Mononuclear cell (primary cell): Measurements from ENCODE around the gene LRIG2. TPM values are rescaled to one million over a fixed set of nuclear protein-coding genes. Genes with fewer than 3 reads are reported as not detected.
"Not testable (repeated sequence)": the region's sequence is repeated elsewhere in the genome, so short reads cannot be mapped to it uniquely, and the experiment has no call there.

ENCODE experiments used
- H3K27me3 ChIP-seq: 2 replicates; pipeline ENCODE4 v1.6.0; 2011; ENCODE audit warnings: low read length, control low read depth; ENCODE audit not compliant: insufficient read depth
- H3K4me1 ChIP-seq: 2 replicates; pipeline ENCODE4 v1.5.1; 2011; ENCODE audit warnings: mild to moderate bottlenecking, low read length, control low read depth; ENCODE audit not compliant: insufficient read depth
- H3K4me3 ChIP-seq: 2 replicates; pipeline ENCODE4 v1.5.1; 2011; ENCODE audit warnings: mild to moderate bottlenecking, low read length, moderate library complexity
- H3K9me3 ChIP-seq: 2 replicates; pipeline ENCODE4 v1.5.1; 2011; ENCODE audit warnings: low read depth, mild to moderate bottlenecking, control low read depth, low read length
- total RNA-seq: library from RNA; depleted of rRNA; stranded (reverse); fragments of >200 nt; gene quantifications from one replicate; pipeline ENCODE4 v1.2.3, GENCODE V29; 2012

Gene LRIG2
- total RNA-seq, 1 donor, result 14.3 TPM

GRCh38 chr1:113048064-113048463 lies 24.9 kb upstream of the LRIG2 start:
- Histone ChIP-seq H3K4me1 (peaks cover 37% of the 10 kb centered on the region), H3K27me3 (no peaks in the 10 kb centered on the region), H3K4me3 (no peak overlapping the region), H3K9me3 (no peaks in the 10 kb centered on the region)

DNA sequence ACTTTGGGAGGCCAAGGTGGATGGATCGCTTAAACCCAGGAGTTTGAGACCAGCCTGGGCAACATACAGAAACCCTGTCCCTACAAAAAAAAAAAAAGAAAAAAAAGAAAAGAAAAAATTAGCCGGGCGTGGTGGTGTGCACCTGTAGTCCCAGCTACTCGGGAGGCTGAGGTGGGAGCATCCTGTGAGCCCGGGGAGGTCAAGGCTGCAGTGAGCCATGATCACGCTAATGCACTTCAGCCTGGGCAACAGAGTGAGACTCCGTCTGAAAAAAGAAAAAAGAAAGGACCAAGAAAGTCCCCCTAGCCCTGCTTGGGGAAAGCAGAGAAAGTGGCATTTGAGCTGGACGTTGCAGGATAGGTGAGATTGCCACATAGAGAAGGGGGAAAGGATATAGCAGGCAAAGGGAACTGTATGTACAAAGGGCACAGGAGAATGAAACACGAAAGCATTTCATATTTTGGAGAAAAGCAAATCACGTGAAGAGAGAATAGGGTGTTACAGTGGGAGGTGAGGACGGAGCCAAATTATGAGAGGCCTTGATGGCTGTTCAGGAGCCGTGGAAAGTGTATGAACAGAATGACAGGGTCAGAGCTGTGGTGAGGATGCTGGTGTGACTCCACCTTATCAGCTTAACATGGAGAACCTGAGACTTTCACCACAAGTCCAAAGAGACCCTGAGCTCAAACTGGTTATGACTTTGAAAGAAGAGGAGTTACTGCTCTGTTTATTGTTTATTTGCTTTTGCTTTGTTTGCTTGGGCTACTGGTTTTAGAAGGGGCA lies 19.5 kb upstream of the LRIG2 start:
- Histone ChIP-seq H3K4me3 (no peak overlapping the region), H3K27me3 (no peaks in the 10 kb centered on the region), H3K9me3 (no peaks in the 10 kb centered on the region), H3K4me1 (peaks cover 6% of the 10 kb centered on the region)

DNA sequence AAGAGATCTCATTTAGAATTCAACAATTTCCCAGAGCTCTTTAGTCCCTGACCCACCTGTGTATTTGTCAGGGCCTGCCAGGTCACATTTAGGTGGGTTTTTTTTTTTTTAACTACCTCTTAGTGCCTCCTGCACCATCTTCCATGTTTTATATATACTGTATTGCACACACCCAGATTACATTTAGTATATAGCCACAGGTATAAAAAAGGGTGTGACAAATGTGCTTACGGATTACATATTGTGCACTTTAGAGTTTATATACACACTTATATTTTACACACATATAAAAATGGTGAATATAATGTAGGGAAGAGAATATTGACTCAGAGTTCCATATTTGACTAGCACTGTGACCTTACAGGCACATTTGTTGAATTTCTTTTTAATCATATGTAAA lies 17.4 kb upstream of the LRIG2 start:
- Histone ChIP-seq H3K4me3 (no peak overlapping the region), H3K27me3 (no peaks in the 10 kb centered on the region), H3K9me3 (no peaks in the 10 kb centered on the region), H3K4me1 (peaks cover 6% of the 10 kb centered on the region)

GRCh38 chr1:113057006-113057405 lies 16.0 kb upstream of the LRIG2 start:
- no peaks in the 10 kb centered on the region for H3K27me3 ChIP-seq
- H3K4me1 ChIP-seq, result peaks cover 6% of the 10 kb centered on the region
- no peaks in the 10 kb centered on the region for H3K9me3 ChIP-seq
- H3K4me3 ChIP-seq, result no peak overlapping the region

GRCh38 chr1:113058941-113059706 lies 13.9 kb upstream of the LRIG2 start:
- Histone ChIP-seq H3K4me1 (peaks cover 6% of the 10 kb centered on the region), H3K27me3 (no peaks in the 10 kb centered on the region), H3K9me3 (no peaks in the 10 kb centered on the region), H3K4me3 (no peak overlapping the region)

DNA sequence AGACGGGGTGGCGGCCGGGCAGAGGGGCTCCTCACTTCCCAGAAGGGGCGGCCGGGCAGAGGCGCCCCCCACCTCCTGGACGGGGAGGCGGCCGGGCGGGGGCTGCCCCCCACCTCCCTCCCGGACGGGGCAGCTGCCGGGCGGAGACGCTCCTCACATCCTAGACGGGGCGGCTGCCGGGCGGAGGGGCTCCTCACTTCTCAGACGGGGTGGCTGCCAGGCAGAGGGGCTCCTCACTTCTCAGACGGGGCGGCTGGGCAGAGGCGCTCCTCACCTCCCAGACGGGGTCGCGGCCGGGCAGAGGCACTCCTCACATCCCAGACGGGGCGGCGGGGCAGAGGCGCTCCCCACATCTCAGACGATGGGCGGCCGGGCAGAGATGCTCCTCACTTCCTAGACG lies 9.5 kb upstream of the LRIG2 start:
- H3K27me3 ChIP-seq, H3K9me3 ChIP-seq, H3K4me1 ChIP-seq, H3K4me3 ChIP-seq: not testable (repeated sequence)

GRCh38 chr1:113072141-113072756 lies 749 bp upstream of the LRIG2 start:
- H3K9me3 ChIP-seq, result no peaks in the 10 kb centered on the region
- peaks cover 28% of the 10 kb centered on the region for H3K4me1 ChIP-seq
- peak overlapping the region; percentile 78 for H3K4me3 ChIP-seq
- H3K27me3 ChIP-seq, result no peaks in the 10 kb centered on the region

DNA sequence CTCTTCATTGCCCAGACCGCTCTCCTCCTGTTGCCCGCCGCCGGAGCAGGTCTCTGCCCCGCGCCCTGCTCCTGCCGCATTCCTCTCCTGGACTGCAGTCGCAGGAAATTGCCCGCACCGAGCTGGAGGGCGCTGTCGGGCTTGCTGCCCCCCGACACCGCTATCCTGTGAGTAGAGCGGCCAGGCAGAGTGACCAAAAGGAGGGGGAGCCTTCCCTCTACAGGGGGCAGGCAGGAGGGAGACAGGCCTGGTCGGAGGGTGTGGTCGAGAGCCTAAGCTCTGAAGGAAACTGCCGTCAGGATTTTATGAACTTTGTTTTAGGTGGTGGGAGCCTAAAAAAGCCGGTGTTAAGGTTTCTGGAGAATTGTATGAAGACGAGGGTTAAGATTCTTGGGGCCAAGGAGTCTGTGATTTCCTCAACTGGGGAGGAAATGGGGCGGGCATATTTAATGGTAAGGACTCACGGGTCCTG lies 517 bp downstream of the LRIG2 start:
- H3K4me3 ChIP-seq, result peak overlapping the region; percentile 78
- no peaks in the 10 kb centered on the region for H3K27me3 ChIP-seq
- peaks cover 28% of the 10 kb centered on the region for H3K4me1 ChIP-seq
- no peaks in the 10 kb centered on the region for H3K9me3 ChIP-seq

DNA sequence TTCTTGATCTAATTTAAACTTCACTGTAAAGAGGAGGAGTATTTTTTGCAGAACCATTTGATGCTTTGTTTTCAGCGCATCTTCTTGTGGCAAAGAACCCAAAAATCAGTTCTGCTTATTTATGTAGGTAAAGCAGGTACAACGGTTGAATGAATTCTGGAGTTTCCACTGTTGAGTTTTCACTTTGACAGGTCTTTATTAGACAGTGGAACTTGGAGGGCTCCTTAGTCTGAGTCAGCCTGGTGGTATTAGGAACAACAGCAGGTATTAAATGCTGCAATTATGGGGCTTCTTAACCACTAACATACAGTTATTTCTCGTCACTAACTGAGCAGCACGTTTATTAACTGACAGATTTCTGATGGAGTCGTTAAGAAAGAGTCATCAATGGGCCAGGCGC lies 1.2 kb downstream of the LRIG2 start:
- Histone ChIP-seq H3K4me1 (peaks cover 28% of the 10 kb centered on the region), H3K9me3 (no peaks in the 10 kb centered on the region), H3K4me3 (peak overlapping the region; percentile 78), H3K27me3 (no peaks in the 10 kb centered on the region)

GRCh38 chr1:113077978-113078377 lies 5.0 kb downstream of the LRIG2 start:
- H3K4me1 ChIP-seq, result peaks cover 21% of the 10 kb centered on the region
- not testable (repeated sequence) for H3K4me3 ChIP-seq, H3K9me3 ChIP-seq, H3K27me3 ChIP-seq

DNA sequence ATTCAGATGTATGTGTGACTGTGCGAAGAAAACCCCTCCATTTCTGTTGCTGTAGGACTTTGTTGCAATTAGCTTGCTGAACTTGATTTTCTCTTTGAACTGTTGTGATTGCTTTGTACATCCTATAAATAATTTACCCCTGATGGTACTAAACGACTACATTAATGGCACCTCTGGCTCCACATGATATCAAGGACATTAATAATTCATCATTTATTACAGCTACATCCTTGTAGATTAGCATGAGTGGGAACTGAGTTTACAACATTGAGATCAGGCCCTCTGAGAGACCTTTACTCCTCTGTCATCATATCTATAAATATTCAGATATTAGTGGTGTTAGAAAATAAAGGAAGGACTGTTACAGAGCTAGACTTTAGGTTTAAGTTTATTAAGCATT lies 13.5 kb downstream of the LRIG2 start:
- Histone ChIP-seq H3K9me3 (no peaks in the 10 kb centered on the region), H3K27me3 (no peaks in the 10 kb centered on the region), H3K4me3 (no peak overlapping the region), H3K4me1 (no peaks in the 10 kb centered on the region)

GRCh38 chr1:113088972-113089371 lies 16.0 kb downstream of the LRIG2 start:
- no peak overlapping the region for H3K4me3 ChIP-seq
- H3K27me3 ChIP-seq, result no peaks in the 10 kb centered on the region
- no peaks in the 10 kb centered on the region for H3K4me1 ChIP-seq
- no peaks in the 10 kb centered on the region for H3K9me3 ChIP-seq

- Histone ChIP-seq H3K27me3 (no peaks in the 10 kb centered on the region), H3K4me3 (no peak overlapping the region), H3K9me3 (no peaks in the 10 kb centered on the region), H3K4me1 (no peaks in the 10 kb centered on the region)
Observed at GRCh38 chr1:113090051-113090450, 17.1 kb downstream of the LRIG2 start.

DNA sequence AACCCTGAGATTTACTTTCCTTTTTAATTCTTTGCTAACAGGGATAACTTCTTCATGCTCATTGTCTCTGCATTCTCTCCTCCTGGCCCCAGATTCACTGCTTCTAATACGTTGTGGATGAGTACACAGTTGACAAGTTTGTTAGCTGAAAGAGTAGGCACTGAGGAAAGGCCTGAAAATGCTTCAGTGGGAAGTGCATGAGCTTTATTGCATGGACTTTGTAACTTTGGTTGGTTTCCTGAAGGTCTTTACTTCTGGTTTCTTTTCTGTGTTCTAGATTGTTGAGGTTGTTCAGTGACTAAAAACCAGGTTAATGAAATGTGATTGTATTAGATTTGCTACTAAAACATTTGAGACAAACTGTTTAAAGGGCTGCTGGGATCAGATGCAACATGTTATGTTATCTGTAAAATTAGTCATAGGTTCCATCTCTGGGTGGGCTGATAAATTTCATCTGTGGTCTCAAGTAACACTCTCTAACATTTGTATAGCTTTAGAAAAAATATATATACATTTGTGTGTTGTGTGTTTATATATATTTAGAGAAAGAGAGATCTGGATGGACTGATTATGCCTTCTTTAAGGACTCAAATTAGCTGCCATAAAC lies 19.1 kb downstream of the LRIG2 start:
- Histone ChIP-seq H3K4me3 (no peak overlapping the region), H3K27me3 (no peaks in the 10 kb centered on the region), H3K9me3 (no peaks in the 10 kb centered on the region), H3K4me1 (no peaks in the 10 kb centered on the region)

- Histone ChIP-seq H3K4me3 (no peak overlapping the region), H3K4me1 (no peaks in the 10 kb centered on the region), H3K9me3 (no peaks in the 10 kb centered on the region), H3K27me3 (no peaks in the 10 kb centered on the region)
Observed at GRCh38 chr1:113094506-113094905, 21.5 kb downstream of the LRIG2 start.
